ENCODE data around the gene EPYC. TPM values are rescaled to one million over a fixed set of nuclear protein-coding genes. Genes with fewer than 3 reads are reported as not detected.

EPYC gene
- total RNA-seq, 2 donors from 2014 or later = not detected

DNA sequence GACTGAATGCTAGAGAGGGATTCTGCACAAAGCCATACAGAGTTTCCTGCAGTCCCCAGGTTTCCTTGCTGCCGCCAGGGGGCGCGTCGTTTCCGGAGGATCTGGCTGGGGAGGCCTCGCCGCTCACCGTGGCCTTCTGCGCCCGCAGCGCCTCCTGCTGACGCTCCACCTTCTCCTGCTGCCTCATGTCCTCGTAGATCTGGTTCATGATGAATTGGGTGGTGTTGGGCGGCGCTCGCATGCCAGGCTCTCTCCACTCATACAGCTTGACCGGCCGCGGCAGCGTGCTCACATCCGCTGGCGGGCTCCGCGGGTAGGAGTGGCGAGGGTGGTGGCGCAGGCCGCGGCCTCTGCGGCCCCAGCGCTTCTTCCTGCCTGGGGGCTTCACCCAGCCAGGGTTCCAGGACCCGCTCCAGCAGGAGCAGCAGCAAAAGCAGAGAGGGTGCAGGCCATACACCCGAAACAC, 50.8 kb downstream of the EPYC start:
- Histone ChIP-seq H3K9me3 (no peaks in the 10 kb centered on the region), H3K36me3 (no peaks in the 10 kb centered on the region), H3K9ac (ENCODE audit: low read depth in 2 of 2, low read length in 2 of 2) (no peak overlapping the region), H3K4me3 (no peak overlapping the region), H3K4me1 (no peaks in the 10 kb centered on the region), H3K27me3 (no peaks in the 10 kb centered on the region), H3K27ac (no peak overlapping the region)
- intact Hi-C loops (cut with DNase I) = no loop called here
- TF ChIP-seq, protein P1, sequence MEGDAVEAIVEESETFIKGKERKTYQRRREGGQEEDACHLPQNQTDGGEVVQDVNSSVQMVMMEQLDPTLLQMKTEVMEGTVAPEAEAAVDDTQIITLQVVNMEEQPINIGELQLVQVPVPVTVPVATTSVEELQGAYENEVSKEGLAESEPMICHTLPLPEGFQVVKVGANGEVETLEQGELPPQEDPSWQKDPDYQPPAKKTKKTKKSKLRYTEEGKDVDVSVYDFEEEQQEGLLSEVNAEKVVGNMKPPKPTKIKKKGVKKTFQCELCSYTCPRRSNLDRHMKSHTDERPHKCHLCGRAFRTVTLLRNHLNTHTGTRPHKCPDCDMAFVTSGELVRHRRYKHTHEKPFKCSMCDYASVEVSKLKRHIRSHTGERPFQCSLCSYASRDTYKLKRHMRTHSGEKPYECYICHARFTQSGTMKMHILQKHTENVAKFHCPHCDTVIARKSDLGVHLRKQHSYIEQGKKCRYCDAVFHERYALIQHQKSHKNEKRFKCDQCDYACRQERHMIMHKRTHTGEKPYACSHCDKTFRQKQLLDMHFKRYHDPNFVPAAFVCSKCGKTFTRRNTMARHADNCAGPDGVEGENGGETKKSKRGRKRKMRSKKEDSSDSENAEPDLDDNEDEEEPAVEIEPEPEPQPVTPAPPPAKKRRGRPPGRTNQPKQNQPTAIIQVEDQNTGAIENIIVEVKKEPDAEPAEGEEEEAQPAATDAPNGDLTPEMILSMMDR (IDR thresholded peaks at IDR 0.05) = no peak
- DNase-seq = no peak

- no peaks in the 10 kb centered on the region for H3K4me1 ChIP-seq
- H3K9ac ChIP-seq (ENCODE audit: low read depth in 2 of 2, low read length in 2 of 2) = no peak overlapping the region
- TF ChIP-seq, protein P1 (IDR thresholded peaks at IDR 0.05) = no peak
- H3K36me3 ChIP-seq = no peaks in the 10 kb centered on the region
- H3K9me3 ChIP-seq = no peaks in the 10 kb centered on the region
- no peaks in the 10 kb centered on the region for H3K27me3 ChIP-seq
- H3K27ac ChIP-seq = no peak overlapping the region
- intact Hi-C loops (cut with DNase I) = no loop called here
- no peak for DNase-seq
- H3K4me3 ChIP-seq = no peak overlapping the region
Measured at GRCh38 chr12:90951432-90952105, 53.2 kb downstream of the EPYC start.

DNA sequence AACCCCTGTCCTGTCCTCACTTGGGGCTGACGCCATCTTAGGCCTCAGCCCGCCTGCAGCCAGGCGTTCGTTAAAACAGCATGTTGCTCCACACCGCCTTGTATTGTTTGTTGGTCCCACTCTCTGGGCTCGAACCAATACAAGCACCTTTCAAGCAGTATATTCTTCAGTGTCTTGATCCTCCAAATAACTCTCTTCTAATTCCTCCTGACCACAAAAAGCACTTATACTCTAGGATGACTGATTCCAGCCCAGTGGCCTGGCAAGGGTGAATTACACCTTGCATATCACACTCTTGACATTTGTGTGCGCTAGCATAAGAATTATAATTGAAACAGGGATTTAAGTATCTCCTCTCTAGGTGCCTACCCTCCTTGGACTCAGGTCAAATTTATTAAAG, 56.9 kb downstream of the EPYC start:
- Histone ChIP-seq H3K4me3 (no peak overlapping the region), H3K36me3 (no peaks in the 10 kb centered on the region), H3K27me3 (no peaks in the 10 kb centered on the region), H3K9me3 (no peaks in the 10 kb centered on the region), H3K27ac (no peak overlapping the region), H3K9ac (ENCODE audit: low read depth in 2 of 2, low read length in 2 of 2) (no peak overlapping the region), H3K4me1 (no peaks in the 10 kb centered on the region)
- intact Hi-C loops (cut with DNase I) = no loop called here
- TF ChIP-seq, protein P1 (IDR thresholded peaks at IDR 0.05) = no peak
- no peak for DNase-seq

GRCh38 chr12:90945070-90945649, 59.6 kb downstream of the EPYC start:
- Histone ChIP-seq H3K9me3 (no peaks in the 10 kb centered on the region), H3K27me3 (no peaks in the 10 kb centered on the region), H3K4me1 (no peaks in the 10 kb centered on the region), H3K4me3 (no peak overlapping the region), H3K36me3 (no peaks in the 10 kb centered on the region), H3K9ac (ENCODE audit: low read depth in 2 of 2, low read length in 2 of 2) (no peak overlapping the region), H3K27ac (no peak overlapping the region)
- DNase-seq = no peak
- TF ChIP-seq, protein P1 (IDR thresholded peaks at IDR 0.05) = no peak
- intact Hi-C loops (cut with DNase I) = no loop called here

DNA sequence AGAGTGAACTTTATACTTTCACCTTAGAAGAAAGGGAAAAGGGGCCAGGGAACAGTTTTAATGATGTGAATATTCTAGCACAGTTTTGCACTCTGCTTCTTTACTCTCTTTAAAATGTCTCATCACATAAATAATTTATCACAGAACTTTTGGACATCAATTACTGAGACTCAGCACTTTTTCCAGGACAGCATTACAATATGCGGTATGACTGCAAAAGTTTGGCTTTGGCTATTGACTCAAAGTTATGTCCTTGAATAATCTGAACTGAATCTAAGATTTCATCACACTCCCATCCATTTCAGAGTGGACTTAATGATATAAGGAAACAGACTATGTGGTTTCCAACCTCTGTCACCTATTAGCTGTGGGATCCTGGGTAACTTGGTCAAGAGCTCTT, 61.5 kb downstream of the EPYC start:
- no peak overlapping the region for H3K27ac ChIP-seq
- DNase-seq = no peak
- no peaks in the 10 kb centered on the region for H3K9me3 ChIP-seq
- H3K4me1 ChIP-seq = no peaks in the 10 kb centered on the region
- H3K4me3 ChIP-seq = no peak overlapping the region
- no peak overlapping the region for H3K9ac ChIP-seq (ENCODE audit: low read depth in 2 of 2, low read length in 2 of 2)
- no peaks in the 10 kb centered on the region for H3K36me3 ChIP-seq
- H3K27me3 ChIP-seq = no peaks in the 10 kb centered on the region
- intact Hi-C loops (cut with DNase I) = no loop called here
- TF ChIP-seq, protein P1 (IDR thresholded peaks at IDR 0.05) = no peak

All from colonic mucosa (tissue), 4 donors.